ENCODE results near the gene AIFM2. TPM values are rescaled to one million over a fixed set of nuclear protein-coding genes. Genes with fewer than 3 reads are reported as not detected.
"Not testable (repeated sequence)": the region's sequence is repeated elsewhere in the genome, so short reads cannot be mapped to it uniquely, and the experiment has no call there.

Gene AIFM2
- total and polyA plus RNA-seq, 4 donors: 5.0 to 20.3 (median 9.7) TPM

DNA sequence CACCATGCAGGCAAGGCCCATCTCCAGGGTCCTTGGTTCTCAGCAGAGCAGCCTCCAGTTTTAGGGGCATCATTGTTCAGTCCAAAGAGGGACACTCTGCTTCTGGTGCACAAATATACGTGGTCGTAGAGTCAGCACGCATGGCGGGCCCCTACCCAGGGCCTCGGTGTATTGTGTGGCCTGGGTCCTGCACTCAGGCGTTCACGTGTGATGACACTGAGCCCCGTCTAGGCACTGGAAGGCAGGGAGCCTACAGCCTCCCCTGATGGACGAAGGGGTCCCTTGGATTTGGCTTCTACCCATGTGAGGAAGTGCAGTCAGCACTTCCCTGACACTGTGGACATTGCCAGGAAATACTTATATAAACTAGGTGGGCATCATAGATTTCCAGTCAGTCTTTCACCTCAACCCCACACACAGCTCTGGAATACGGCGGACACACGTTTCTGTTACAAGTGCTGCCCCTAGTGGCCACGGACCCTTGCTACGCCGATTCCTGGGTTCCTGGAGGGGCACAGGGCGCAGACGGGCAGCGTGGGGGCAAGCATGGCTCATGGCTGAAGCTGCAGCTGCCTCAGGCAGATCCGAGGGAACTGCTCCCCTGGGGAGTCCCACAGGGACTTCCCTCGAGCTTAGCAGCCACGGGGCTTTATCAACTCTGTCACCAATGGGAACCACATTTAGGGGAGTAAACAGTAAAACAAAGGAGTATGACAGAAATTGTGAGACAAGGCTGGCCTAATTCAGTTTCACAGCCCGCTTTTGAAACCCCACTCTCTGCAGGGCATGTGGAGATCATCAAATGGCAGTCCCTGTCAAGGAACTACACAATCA lies 25.4 kb downstream of the AIFM2 start:
- Histone ChIP-seq H3K36me3 (ENCODE audit: control insufficient read depth in 4 of 4, insufficient read depth in 3 of 4, low read depth in 1 of 4, low read length in 3 of 4) (peaks cover 0 to 3% (median 1%) of the 10 kb centered on the region in 4 donors), H3K4me3 (ENCODE audit: low read depth in 1 of 3, low read length in 3 of 3) (peak overlapping the region in 2 of 3 donors; percentile 23 to 41)
- no peak for DNase-seq (ENCODE audit: low spot score)

DNA sequence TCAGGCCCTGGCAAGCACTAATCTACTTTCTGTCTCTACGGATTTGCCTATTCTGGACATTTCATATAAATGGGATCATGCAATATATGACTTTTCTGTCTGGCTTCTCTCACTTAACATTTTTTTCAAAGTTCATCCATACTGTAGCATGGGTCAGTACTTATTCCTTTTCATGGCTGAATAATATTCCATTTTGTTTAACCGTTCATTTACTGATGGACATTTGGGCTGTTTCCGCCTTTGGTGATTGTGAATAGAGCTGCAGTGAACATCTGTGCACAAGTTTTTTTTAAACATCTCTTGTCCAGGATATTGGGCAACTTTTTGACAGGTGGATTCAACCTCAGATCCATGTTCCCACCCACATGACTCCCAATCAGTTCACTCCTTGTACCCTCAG lies 31.0 kb downstream of the AIFM2 start:
- H3K27me3 ChIP-seq (ENCODE audit: control insufficient read depth in 4 of 4, insufficient read depth in 4 of 4, low read length in 3 of 4): no peaks in the 10 kb centered on the region
- H3K9me3 ChIP-seq (ENCODE audit: control insufficient read depth in 4 of 4, low read length in 3 of 4): no peaks in the 10 kb centered on the region
- no peak overlapping the region for H3K9ac ChIP-seq (ENCODE audit: low read depth in 1 of 2, low read length in 2 of 2)
- TF ChIP-seq, protein P1, sequence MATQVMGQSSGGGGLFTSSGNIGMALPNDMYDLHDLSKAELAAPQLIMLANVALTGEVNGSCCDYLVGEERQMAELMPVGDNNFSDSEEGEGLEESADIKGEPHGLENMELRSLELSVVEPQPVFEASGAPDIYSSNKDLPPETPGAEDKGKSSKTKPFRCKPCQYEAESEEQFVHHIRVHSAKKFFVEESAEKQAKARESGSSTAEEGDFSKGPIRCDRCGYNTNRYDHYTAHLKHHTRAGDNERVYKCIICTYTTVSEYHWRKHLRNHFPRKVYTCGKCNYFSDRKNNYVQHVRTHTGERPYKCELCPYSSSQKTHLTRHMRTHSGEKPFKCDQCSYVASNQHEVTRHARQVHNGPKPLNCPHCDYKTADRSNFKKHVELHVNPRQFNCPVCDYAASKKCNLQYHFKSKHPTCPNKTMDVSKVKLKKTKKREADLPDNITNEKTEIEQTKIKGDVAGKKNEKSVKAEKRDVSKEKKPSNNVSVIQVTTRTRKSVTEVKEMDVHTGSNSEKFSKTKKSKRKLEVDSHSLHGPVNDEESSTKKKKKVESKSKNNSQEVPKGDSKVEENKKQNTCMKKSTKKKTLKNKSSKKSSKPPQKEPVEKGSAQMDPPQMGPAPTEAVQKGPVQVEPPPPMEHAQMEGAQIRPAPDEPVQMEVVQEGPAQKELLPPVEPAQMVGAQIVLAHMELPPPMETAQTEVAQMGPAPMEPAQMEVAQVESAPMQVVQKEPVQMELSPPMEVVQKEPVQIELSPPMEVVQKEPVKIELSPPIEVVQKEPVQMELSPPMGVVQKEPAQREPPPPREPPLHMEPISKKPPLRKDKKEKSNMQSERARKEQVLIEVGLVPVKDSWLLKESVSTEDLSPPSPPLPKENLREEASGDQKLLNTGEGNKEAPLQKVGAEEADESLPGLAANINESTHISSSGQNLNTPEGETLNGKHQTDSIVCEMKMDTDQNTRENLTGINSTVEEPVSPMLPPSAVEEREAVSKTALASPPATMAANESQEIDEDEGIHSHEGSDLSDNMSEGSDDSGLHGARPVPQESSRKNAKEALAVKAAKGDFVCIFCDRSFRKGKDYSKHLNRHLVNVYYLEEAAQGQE (IDR thresholded peaks at IDR 0.05): no peak
- TF ChIP-seq HNF4G (IDR thresholded peaks at IDR 0.05) (no peak), GABPA (IDR thresholded peaks at IDR 0.05 in 1 of 2, conservative IDR thresholded peaks at IDR 0.05 in 1 of 2) (no peak), JUND (IDR thresholded peaks at IDR 0.05) (no peak), TAF1 (conservative IDR thresholded peaks at IDR 0.05) (no peak), EGR1 (IDR thresholded peaks at IDR 0.05; ENCODE audit: low read depth in 2 of 2) (no peak)
- TF ChIP-seq, protein P2, sequence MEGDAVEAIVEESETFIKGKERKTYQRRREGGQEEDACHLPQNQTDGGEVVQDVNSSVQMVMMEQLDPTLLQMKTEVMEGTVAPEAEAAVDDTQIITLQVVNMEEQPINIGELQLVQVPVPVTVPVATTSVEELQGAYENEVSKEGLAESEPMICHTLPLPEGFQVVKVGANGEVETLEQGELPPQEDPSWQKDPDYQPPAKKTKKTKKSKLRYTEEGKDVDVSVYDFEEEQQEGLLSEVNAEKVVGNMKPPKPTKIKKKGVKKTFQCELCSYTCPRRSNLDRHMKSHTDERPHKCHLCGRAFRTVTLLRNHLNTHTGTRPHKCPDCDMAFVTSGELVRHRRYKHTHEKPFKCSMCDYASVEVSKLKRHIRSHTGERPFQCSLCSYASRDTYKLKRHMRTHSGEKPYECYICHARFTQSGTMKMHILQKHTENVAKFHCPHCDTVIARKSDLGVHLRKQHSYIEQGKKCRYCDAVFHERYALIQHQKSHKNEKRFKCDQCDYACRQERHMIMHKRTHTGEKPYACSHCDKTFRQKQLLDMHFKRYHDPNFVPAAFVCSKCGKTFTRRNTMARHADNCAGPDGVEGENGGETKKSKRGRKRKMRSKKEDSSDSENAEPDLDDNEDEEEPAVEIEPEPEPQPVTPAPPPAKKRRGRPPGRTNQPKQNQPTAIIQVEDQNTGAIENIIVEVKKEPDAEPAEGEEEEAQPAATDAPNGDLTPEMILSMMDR (IDR thresholded peaks at IDR 0.05; ENCODE audit: low read depth, low read length, missing input control): no peak
- H3K27ac ChIP-seq (ENCODE audit: low read depth in 1 of 2, low read length in 2 of 2): no peak overlapping the region
- no peak for DNase-seq (ENCODE audit: low spot score)
- 64% methylated on average over 3 of the region's 3 CpGs for WGBS
- no peak overlapping the region for H3K4me3 ChIP-seq (ENCODE audit: low read depth in 1 of 3, low read length in 3 of 3)
- peaks cover 0 to 15% (median 3%) of the 10 kb centered on the region in 4 donors for H3K4me1 ChIP-seq (ENCODE audit: control insufficient read depth in 4 of 4, insufficient read depth in 4 of 4, low read length in 3 of 4)
- peaks cover 0 to 8% (median 2%) of the 10 kb centered on the region in 4 donors for H3K36me3 ChIP-seq (ENCODE audit: control insufficient read depth in 4 of 4, insufficient read depth in 3 of 4, low read depth in 1 of 4, low read length in 3 of 4)

More for the DNA sequence above, 25.4 kb downstream of the AIFM2 start:
- Histone ChIP-seq H3K9ac (ENCODE audit: low read depth in 1 of 2, low read length in 2 of 2) (no peak overlapping the region), H3K4me1 (ENCODE audit: control insufficient read depth in 4 of 4, insufficient read depth in 4 of 4, low read length in 3 of 4) (peaks cover 6 to 36% (median 26%) of the 10 kb centered on the region in 4 donors), H3K27me3 (ENCODE audit: control insufficient read depth in 4 of 4, insufficient read depth in 4 of 4, low read length in 3 of 4) (no peaks in the 10 kb centered on the region), H3K9me3 (ENCODE audit: control insufficient read depth in 4 of 4, low read length in 3 of 4) (no peaks in the 10 kb centered on the region), H3K27ac (ENCODE audit: low read depth in 1 of 2, low read length in 2 of 2) (peak overlapping the region in 1 of 2 donors; percentile 35)
- TF ChIP-seq, protein P1 (IDR thresholded peaks at IDR 0.05): no peak
- TF ChIP-seq RAD21 (IDR thresholded peaks at IDR 0.05): peak in 1 of 2 donors; percentile 43
- WGBS: 81% methylated on average over 22 of the region's 22 CpGs

DNA sequence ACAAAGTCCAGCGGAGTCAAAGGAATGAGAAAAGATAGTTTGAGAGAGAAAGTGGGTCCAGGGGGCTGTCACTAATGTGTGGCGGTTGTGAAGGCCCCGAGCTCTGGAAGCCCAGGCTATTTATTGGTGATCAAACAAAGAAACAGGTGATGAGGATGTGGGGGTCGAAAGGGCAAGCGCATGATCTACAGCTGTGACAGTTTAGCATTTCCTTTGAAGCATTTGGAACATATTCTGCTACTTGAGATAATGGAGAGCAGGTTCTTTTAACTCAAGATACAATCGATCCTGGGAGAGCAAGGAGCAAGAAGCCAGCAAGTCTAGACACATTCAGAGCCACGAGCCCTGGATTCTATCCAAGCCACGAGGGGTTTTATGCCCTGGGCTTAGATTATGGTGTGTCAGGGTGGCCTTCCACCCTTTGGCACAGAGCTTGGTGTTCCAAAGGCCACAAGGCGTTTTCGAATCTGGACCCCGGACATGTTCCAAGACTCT lies 31.5 kb downstream of the AIFM2 start:
- peaks cover 0 to 12% (median 3%) of the 10 kb centered on the region in 4 donors for H3K4me1 ChIP-seq (ENCODE audit: control insufficient read depth in 4 of 4, insufficient read depth in 4 of 4, low read length in 3 of 4)
- H3K9ac ChIP-seq (ENCODE audit: low read depth in 1 of 2, low read length in 2 of 2); H3K27ac ChIP-seq (ENCODE audit: low read depth in 1 of 2, low read length in 2 of 2); H3K27me3 ChIP-seq (ENCODE audit: control insufficient read depth in 4 of 4, insufficient read depth in 4 of 4, low read length in 3 of 4); DNase-seq (ENCODE audit: low spot score); H3K4me3 ChIP-seq (ENCODE audit: low read depth in 1 of 3, low read length in 3 of 3); H3K9me3 ChIP-seq (ENCODE audit: control insufficient read depth in 4 of 4, low read length in 3 of 4); H3K36me3 ChIP-seq (ENCODE audit: control insufficient read depth in 4 of 4, insufficient read depth in 3 of 4, low read depth in 1 of 4, low read length in 3 of 4): not testable (repeated sequence)
- WGBS: 78% methylated on average over 11 of the region's 11 CpGs

Data from liver (tissue), 9 donors.